ENCODE measurements around the gene ZNF568.

Gene ZNF568

DNA sequence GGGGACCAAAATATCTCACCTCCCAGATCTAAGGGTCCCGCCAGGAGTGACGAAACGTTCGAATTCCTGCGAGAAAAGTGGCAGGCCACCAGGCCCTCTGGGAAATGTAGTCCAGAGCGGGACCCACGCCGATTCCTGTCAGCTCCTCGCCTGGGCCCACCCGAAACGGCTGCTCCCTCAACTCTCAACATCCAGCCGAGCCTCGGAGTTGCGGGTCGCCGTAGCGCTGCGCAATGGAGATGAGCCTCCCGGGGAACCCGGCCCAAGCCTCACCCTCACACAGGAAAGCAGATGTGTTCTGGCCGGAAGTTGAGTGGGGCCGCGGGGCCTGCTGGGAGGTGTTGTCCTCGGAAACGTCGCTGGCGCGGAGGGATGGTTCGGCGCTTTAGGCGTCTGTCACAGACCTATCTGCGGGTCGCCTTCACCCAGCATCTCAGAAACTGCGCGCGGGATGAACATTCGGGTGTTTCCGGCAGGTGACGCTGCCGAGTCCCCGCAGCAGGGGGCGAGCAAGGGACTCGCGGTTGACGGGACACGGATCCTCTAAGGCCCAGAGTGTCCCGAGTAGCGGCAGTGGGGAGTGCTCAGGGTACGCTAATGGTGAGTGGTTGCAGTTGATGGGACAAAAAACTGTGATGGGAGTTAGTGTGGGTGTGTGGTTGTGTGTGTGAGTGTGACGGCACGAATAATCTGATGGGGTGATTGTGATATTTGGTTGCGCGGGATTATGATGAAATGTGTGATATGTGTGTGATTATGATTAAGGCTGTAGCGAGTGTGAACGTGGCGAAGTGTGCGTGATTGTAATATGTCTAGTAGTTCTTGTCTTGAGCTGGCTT lies at the start of gene ZNF568, which contains the start of gene ZNF829:
ZNF568 (plus strand) TSS at position 341 of the 839 bp plus-strand sequence. CDS start 6,439 bp downstream, outside the sequence.
ZNF829 (minus strand) TSS at position 300 of the 839 bp plus-strand sequence. CDS start 1,124 bp downstream, outside the sequence.
- H3K4me3 ChIP-seq (ENCODE audit: low read depth, low read length): peak within 1 kb of the TSS; percentile 50
- TF ChIP-seq, protein P1, sequence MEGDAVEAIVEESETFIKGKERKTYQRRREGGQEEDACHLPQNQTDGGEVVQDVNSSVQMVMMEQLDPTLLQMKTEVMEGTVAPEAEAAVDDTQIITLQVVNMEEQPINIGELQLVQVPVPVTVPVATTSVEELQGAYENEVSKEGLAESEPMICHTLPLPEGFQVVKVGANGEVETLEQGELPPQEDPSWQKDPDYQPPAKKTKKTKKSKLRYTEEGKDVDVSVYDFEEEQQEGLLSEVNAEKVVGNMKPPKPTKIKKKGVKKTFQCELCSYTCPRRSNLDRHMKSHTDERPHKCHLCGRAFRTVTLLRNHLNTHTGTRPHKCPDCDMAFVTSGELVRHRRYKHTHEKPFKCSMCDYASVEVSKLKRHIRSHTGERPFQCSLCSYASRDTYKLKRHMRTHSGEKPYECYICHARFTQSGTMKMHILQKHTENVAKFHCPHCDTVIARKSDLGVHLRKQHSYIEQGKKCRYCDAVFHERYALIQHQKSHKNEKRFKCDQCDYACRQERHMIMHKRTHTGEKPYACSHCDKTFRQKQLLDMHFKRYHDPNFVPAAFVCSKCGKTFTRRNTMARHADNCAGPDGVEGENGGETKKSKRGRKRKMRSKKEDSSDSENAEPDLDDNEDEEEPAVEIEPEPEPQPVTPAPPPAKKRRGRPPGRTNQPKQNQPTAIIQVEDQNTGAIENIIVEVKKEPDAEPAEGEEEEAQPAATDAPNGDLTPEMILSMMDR (IDR thresholded peaks at IDR 0.05; ENCODE audit: borderline replicate concordance, insufficient read depth, low read depth, low read length): peak; percentile 65; the same call in 1 of the 2 replicates

GRCh38 chr19:36876993-36877938 lies 38.9 kb upstream of the ZNF568 start:
- H3K4me3 ChIP-seq (ENCODE audit: low read depth, low read length): no peak overlapping the region
- TF ChIP-seq, protein P1 (IDR thresholded peaks at IDR 0.05; ENCODE audit: borderline replicate concordance, insufficient read depth, low read depth, low read length): no peak

- no peak overlapping the region for H3K4me3 ChIP-seq (ENCODE audit: low read depth, low read length)
- TF ChIP-seq, protein P1 (IDR thresholded peaks at IDR 0.05; ENCODE audit: borderline replicate concordance, insufficient read depth, low read depth, low read length): no peak
These were observed 24.3 kb upstream of the ZNF568 start for GRCh38 chr19:36891768-36892357.

DNA sequence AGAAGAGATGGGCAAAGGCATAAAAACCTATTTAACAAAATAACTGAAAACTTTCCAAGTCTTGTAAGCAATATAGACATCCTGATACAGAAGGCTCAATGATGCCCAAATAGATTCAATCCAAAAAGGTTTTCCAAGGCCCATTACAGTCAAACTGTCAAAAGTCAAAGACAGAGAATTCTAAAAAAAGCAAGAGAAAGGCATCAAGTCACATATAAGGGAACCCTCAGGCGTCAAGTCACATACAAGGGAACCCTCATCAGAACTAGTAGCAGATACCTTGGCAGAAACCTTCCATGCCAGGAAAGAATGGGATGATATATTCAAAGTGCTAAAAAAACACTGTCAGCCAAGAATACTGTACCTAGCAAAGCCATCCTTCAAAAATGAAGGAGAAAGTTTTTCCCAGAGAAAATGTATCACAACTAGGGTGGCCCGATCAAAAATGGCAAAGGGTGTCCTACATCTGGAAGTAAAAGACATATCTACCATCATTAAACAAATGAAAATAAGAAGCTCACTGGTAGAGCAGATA lies 21.2 kb upstream of the ZNF568 start:
- H3K4me3 ChIP-seq (ENCODE audit: low read depth, low read length): no peak overlapping the region
- TF ChIP-seq, protein P1 (IDR thresholded peaks at IDR 0.05; ENCODE audit: borderline replicate concordance, insufficient read depth, low read depth, low read length): no peak

DNA sequence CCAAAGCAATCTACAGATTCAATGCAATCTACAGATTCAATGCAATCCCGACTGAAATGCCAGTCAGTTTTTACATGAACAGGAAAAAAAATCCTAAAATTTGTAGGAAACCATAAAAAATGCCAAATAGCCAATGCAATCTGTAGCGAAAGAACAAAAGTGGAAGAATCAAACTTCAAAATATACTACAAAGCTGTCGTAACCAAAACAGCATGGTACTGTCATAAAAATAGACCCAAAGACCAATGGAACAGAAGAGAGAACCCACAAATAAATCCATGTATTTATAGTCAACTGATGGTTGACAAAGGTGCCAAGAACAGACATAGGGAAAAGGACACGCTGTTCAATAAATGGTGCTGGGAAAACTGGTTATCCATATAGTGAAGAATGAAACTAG lies 17.7 kb upstream of the ZNF568 start:
- TF ChIP-seq, protein P1 (IDR thresholded peaks at IDR 0.05; ENCODE audit: borderline replicate concordance, insufficient read depth, low read depth, low read length): no peak
- no peak overlapping the region for H3K4me3 ChIP-seq (ENCODE audit: low read depth, low read length)

DNA sequence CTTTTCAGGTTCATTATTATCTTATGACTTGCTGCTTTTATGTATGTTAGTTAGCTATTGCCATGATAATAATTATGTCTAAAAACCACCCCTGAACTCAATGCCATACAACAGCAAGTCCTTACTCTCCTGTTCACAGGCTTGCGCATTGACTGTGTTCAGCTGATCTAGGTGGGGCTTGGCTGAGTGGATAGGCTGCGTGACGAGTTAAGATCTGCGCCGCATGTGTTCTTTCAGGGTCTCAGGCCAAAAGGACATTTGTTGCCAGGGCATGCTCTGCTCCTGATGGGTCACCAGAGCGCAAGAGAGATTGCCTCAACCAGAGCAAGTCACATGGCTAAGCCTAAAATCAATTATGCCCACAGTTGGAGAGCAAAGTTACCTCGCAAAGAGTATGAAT lies 859 bp downstream of the ZNF568 start:
- TF ChIP-seq, protein P1 (IDR thresholded peaks at IDR 0.05; ENCODE audit: borderline replicate concordance, insufficient read depth, low read depth, low read length): no peak
- H3K4me3 ChIP-seq (ENCODE audit: low read depth, low read length): peak overlapping the region; percentile 50

Measured in GM12875 (cell line).